A549 (cell line): Measurements from ENCODE around the gene ARL3.

Experiments
- BHLHE40 ChIP-seq: IDR thresholded peaks from 2 replicates; pipeline ENCODE4 v1.6.1; 2012; ENCODE audit warnings: low read depth, low read length, inconsistent platforms
- CEBPB ChIP-seq, 2 experiments: fragments of >200 bp in 1 of 2; sonication (Bioruptor Twin) in 1 of 2; formaldehyde crosslinking in 1 of 2; IDR thresholded peaks; 2 replicates each; pipeline ENCODE4 v1.6.1; 2012 to 2016
- CTCF ChIP-seq: fragments of >200 bp; sonication (Bioruptor Twin); formaldehyde crosslinking; IDR thresholded peaks from 3 replicates; pipeline ENCODE4 v1.5.1; 2016
- MAZ ChIP-seq: fragments of 150-350 bp; IDR thresholded peaks from 2 replicates; pipeline ENCODE4 v1.6.1; 2014; ENCODE audit warnings: antibody characterized with exemption, low read depth, low read length, borderline replicate concordance
- TF ChIP-seq, protein P1 (sequence below): fragments of 250-450 bp; sonication (Bioruptor Pico); IDR thresholded peaks from 2 replicates; pipeline ENCODE4 v1.5.0; 2021; ENCODE audit warnings: mild to moderate bottlenecking, moderate library complexity, borderline replicate concordance

GRCh38 chr10:102758240-102758932 lies 44.2 kb upstream of the ARL3 start:
- TF ChIP-seq CTCF (no peak), BHLHE40 (no peak), MAZ (no peak), CEBPB (IDR thresholded peaks at IDR 0.05) (no peak)
- TF ChIP-seq, protein P1, sequence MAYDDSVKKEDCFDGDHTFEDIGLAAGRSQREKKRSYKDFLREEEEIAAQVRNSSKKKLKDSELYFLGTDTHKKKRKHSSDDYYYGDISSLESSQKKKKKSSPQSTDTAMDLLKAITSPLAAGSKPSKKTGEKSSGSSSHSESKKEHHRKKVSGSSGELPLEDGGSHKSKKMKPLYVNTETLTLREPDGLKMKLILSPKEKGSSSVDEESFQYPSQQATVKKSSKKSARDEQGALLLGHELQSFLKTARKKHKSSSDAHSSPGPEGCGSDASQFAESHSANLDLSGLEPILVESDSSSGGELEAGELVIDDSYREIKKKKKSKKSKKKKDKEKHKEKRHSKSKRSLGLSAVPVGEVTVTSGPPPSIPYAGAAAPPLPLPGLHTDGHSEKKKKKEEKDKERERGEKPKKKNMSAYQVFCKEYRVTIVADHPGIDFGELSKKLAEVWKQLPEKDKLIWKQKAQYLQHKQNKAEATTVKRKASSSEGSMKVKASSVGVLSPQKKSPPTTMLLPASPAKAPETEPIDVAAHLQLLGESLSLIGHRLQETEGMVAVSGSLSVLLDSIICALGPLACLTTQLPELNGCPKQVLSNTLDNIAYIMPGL (CRISPR knock-in tag): no peak
